Right lobe of liver (tissue), 4 donors: Measurements from ENCODE around the gene ABI3.

Experiments used
- POLR2A ChIP-seq: fragments of 450-650 bp; IDR thresholded peaks from one replicate; pipeline ENCODE4 v1.6.1; 2017; ENCODE audit warnings: antibody characterized with exemption, mild to moderate bottlenecking
- TF ChIP-seq, protein P1 (sequence below), 4 donors: fragments of 200-600 bp in 3 of 4; fragments of 450-650 bp in 1 of 4; IDR thresholded peaks; one replicate each; pipeline versions ENCODE4 v1.5.1 to v1.8.0; 2016 to 2022; ENCODE audit warnings: antibody characterized with exemption in 4 of 4, mild to moderate bottlenecking in 2 of 4
- donor health status: DM: no; HTN: no; CAD: no.
- donor health status: DM: no; HTN: no; CAD: no.
- donor health status: DM: no; HTN: yes; CAD: no.

DNA sequence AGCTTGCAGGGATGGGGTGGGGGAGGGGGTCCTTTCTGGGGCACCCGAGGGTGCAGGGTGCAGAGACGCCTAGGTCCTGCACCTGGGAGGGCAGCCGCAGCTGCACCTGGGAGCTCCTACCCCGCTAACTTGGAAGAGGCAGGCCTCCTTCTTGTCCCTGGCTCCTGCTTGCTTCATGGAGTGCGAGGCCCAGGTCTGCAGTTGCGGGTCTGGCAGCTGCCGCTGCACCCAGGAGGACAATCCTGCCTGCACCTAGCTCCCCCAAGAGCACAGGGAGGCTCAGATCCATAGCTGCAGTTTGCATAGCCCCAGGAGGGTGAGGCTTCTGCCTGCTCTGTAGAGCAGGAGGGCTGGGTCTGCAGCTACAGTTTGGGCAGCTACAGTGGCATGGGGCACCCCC is 26.7 kb upstream of the ABI3 start:
- TF ChIP-seq, protein P1, sequence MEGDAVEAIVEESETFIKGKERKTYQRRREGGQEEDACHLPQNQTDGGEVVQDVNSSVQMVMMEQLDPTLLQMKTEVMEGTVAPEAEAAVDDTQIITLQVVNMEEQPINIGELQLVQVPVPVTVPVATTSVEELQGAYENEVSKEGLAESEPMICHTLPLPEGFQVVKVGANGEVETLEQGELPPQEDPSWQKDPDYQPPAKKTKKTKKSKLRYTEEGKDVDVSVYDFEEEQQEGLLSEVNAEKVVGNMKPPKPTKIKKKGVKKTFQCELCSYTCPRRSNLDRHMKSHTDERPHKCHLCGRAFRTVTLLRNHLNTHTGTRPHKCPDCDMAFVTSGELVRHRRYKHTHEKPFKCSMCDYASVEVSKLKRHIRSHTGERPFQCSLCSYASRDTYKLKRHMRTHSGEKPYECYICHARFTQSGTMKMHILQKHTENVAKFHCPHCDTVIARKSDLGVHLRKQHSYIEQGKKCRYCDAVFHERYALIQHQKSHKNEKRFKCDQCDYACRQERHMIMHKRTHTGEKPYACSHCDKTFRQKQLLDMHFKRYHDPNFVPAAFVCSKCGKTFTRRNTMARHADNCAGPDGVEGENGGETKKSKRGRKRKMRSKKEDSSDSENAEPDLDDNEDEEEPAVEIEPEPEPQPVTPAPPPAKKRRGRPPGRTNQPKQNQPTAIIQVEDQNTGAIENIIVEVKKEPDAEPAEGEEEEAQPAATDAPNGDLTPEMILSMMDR (IDR thresholded peaks at IDR 0.05) = no peak
- TF ChIP-seq POLR2A = no peak
